ENCODE results near the gene AJM1.

DNA sequence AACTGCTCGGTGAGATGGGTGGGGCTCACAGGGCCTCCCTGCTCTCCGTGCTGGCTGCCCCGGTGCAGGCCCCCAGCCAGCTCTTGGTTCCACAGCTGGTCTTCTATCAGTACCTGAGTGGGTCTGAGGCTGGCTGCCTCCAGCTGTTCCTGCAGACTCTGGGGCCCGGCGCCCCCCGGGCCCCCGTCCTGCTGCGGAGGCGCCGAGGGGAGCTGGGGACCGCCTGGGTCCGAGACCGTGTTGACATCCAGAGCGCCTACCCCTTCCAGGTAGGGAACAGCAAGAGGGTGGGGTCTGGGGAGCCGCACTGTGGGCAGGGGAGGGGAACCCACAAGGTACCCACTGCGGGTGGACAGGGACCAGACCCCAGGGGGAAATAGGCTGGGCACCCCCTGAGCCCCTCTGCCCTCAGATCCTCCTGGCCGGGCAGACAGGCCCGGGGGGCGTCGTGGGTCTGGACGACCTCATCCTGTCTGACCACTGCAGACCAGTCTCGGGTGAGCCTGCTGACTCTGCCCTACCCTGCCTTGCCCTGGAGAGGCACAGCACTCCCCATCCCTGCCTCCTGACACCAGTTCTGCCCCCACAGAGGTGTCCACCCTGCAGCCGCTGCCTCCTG lies 12.7 kb downstream of the AJM1 start:
- TF ChIP-seq, protein P1, sequence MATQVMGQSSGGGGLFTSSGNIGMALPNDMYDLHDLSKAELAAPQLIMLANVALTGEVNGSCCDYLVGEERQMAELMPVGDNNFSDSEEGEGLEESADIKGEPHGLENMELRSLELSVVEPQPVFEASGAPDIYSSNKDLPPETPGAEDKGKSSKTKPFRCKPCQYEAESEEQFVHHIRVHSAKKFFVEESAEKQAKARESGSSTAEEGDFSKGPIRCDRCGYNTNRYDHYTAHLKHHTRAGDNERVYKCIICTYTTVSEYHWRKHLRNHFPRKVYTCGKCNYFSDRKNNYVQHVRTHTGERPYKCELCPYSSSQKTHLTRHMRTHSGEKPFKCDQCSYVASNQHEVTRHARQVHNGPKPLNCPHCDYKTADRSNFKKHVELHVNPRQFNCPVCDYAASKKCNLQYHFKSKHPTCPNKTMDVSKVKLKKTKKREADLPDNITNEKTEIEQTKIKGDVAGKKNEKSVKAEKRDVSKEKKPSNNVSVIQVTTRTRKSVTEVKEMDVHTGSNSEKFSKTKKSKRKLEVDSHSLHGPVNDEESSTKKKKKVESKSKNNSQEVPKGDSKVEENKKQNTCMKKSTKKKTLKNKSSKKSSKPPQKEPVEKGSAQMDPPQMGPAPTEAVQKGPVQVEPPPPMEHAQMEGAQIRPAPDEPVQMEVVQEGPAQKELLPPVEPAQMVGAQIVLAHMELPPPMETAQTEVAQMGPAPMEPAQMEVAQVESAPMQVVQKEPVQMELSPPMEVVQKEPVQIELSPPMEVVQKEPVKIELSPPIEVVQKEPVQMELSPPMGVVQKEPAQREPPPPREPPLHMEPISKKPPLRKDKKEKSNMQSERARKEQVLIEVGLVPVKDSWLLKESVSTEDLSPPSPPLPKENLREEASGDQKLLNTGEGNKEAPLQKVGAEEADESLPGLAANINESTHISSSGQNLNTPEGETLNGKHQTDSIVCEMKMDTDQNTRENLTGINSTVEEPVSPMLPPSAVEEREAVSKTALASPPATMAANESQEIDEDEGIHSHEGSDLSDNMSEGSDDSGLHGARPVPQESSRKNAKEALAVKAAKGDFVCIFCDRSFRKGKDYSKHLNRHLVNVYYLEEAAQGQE (IDR thresholded peaks at IDR 0.05; ENCODE audit: insufficient replicate concordance, low read depth): no peak
- TF ChIP-seq, protein P2, sequence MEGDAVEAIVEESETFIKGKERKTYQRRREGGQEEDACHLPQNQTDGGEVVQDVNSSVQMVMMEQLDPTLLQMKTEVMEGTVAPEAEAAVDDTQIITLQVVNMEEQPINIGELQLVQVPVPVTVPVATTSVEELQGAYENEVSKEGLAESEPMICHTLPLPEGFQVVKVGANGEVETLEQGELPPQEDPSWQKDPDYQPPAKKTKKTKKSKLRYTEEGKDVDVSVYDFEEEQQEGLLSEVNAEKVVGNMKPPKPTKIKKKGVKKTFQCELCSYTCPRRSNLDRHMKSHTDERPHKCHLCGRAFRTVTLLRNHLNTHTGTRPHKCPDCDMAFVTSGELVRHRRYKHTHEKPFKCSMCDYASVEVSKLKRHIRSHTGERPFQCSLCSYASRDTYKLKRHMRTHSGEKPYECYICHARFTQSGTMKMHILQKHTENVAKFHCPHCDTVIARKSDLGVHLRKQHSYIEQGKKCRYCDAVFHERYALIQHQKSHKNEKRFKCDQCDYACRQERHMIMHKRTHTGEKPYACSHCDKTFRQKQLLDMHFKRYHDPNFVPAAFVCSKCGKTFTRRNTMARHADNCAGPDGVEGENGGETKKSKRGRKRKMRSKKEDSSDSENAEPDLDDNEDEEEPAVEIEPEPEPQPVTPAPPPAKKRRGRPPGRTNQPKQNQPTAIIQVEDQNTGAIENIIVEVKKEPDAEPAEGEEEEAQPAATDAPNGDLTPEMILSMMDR (IDR thresholded peaks at IDR 0.05; ENCODE audit: insufficient read depth, low read length): no peak
- TF ChIP-seq POLR2AphosphoS5 (IDR thresholded peaks at IDR 0.05; ENCODE audit: low read depth): no peak
- no peak for TF ChIP-seq GABPA (IDR thresholded peaks at IDR 0.05; ENCODE audit: low read depth)
